Karpas-422 (cell line): ENCODE data around the gene ME3. TPM values are rescaled to one million over a fixed set of nuclear protein-coding genes. Genes with fewer than 3 reads are reported as not detected.

ENCODE experiments used
- DNase-seq: peaks from one replicate; pipeline ENCODE4 v3.0.0-alpha.2; 2015
- H2AFZ ChIP-seq: fragments of 200-600 bp; sonication (generic); 2 replicates; pipeline ENCODE4 v1.6.1; 2014; ENCODE audit warnings: antibody characterized with exemption, low read length, mixed read lengths
- H3K27ac ChIP-seq: fragments of 200-600 bp; sonication (generic); 2 replicates; pipeline ENCODE4 v1.5.1; 2014; ENCODE audit warnings: mild to moderate bottlenecking, low read length, moderate library complexity
- H3K27me3 ChIP-seq: fragments of 200-600 bp; sonication (generic); 2 replicates; pipeline ENCODE4 v1.6.1; 2014; ENCODE audit warnings: low read length, mixed read lengths
- H3K36me3 ChIP-seq: fragments of 200-600 bp; sonication (generic); 2 replicates; pipeline ENCODE4 v1.6.1; 2014; ENCODE audit warnings: low read length, mixed read lengths; ENCODE audit not compliant: insufficient read depth
- H3K4me1 ChIP-seq: fragments of 200-600 bp; sonication (generic); 2 replicates; pipeline ENCODE4 v1.6.1; 2014; ENCODE audit warnings: mild to moderate bottlenecking, low read length, mixed read lengths
- H3K4me2 ChIP-seq: fragments of 200-600 bp; sonication (generic); 2 replicates; pipeline ENCODE4 v1.6.1; 2014; ENCODE audit warnings: low read length, low read depth, mild to moderate bottlenecking; ENCODE audit not compliant: poor library complexity, severe bottlenecking
- H3K4me3 ChIP-seq: fragments of 200-600 bp; sonication (generic); 2 replicates; pipeline ENCODE4 v1.5.1; 2014; ENCODE audit warnings: mild to moderate bottlenecking, antibody characterized with exemption, low read length, mixed read lengths
- H3K79me2 ChIP-seq: fragments of 200-600 bp; sonication (generic); 2 replicates; pipeline ENCODE4 v1.6.1; 2014; ENCODE audit warnings: mild to moderate bottlenecking, low read length, mixed read lengths
- H3K9ac ChIP-seq: fragments of 200-600 bp; sonication (generic); 2 replicates; pipeline ENCODE4 v1.6.0; 2014; ENCODE audit warnings: low read length
- H3K9me2 ChIP-seq: fragments of 200-600 bp; sonication (generic), shearing (Covaris generic); replicated peaks from 2 replicates; pipeline ENCODE4 v1.6.0; 2014; ENCODE audit warnings: mild to moderate bottlenecking, low read length, moderate library complexity; ENCODE audit not compliant: insufficient read depth
- H3K9me3 ChIP-seq: fragments of 300-700, 200-600 bp; sonication (generic); 2 replicates; pipeline ENCODE4 v1.6.1; 2014; ENCODE audit warnings: low read length, mixed read lengths
- H4K20me1 ChIP-seq: fragments of 200-600 bp; sonication (generic); 2 replicates; pipeline ENCODE4 v1.6.1; 2014; ENCODE audit warnings: mild to moderate bottlenecking, antibody characterized with exemption, low read length, low read depth; ENCODE audit not compliant: insufficient read depth
- total RNA-seq: library from RNA; depleted of rRNA; stranded (reverse); fragments of >200 nt; shearing (Covaris generic); gene quantifications from 2 replicates; pipeline ENCODE4 v1.2.3, GENCODE V29; 2014; ENCODE audit warnings: low replicate concordance; rRNA removed

Gene ME3
- total RNA-seq = 1.3 TPM in 1 of 2 replicates, not detected in the other

DNA sequence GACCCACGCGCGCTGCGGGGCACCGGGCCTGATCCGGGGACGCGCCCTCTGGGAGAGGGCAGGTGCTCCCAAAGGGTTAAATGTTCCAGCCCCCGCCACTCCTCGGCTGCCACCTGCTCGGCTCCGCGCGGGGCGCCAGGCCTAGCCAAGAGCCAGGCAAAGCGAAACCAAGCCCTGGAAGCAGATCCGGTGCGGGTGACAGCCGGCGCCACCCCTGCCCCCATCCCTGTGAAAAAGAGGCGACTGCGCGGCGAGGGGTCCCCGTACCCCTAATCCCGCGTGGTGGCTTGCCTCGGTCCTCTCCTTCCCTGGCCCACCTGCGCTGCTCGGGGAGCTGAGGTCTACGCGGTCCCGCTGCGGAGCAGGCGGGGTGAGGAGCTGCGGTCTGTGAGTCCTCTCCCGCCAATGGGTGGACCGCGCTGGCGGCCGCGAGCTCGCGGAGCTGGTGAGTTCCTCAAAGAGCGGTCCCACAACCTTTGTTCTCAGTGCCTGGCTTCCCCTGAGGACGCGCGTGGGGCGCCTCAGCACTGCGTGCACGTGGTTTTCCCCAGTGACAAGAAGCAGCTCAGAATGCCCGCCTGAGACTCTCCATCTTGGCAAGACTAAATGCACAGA is at the start of gene ME3:
Gene ME3 (minus strand): TSS at position 610 of the 615 bp plus-strand sequence.
- no peak within 1 kb of the TSS for H2AFZ ChIP-seq
- H4K20me1 ChIP-seq = no peaks in the 10 kb centered on the region
- H3K4me1 ChIP-seq = peaks cover 12% of the 10 kb centered on the region
- no peak within 1 kb of the TSS for H3K4me2 ChIP-seq
- no peaks in the 10 kb centered on the region for H3K9me3 ChIP-seq
- no peaks in the 10 kb centered on the region for H3K36me3 ChIP-seq
- H3K27ac ChIP-seq = no peak within 1 kb of the TSS
- H3K9ac ChIP-seq = no peak within 1 kb of the TSS
- H3K79me2 ChIP-seq = no peaks in the 10 kb centered on the region
- no peaks in the 10 kb centered on the region for H3K9me2 ChIP-seq
- H3K4me3 ChIP-seq = no peak within 1 kb of the TSS
- H3K27me3 ChIP-seq = no peaks in the 10 kb centered on the region
- DNase-seq = no peak

DNA sequence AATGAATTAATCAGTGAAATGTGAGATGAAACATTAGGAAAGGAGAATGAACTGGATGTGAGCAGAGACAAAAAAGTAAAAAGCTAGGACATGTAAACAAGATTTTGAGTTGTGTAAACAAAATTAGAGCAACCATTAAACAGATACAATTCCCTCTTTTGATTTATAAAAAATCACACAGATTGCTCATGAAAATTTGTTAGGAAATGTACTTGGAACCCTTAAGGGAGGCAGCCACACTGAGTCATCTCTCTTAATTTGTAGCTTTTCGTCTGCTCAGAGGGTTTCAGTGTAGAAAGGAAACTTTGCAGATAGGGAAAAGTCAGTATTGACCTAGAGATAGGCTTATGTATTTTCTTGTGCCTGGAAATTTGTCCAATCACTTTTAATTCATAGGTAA is 49.6 kb upstream of the ME3 start:
- no peaks in the 10 kb centered on the region for H3K79me2 ChIP-seq
- H3K4me2 ChIP-seq = no peak overlapping the region
- H3K27me3 ChIP-seq = peaks cover 2% of the 10 kb centered on the region; the same call in 1 of the 2 replicates
- H4K20me1 ChIP-seq = no peaks in the 10 kb centered on the region
- H3K9ac ChIP-seq = no peak overlapping the region
- H3K4me3 ChIP-seq = no peak overlapping the region
- H3K9me3 ChIP-seq = no peaks in the 10 kb centered on the region
- no peaks in the 10 kb centered on the region for H3K4me1 ChIP-seq
- H3K27ac ChIP-seq = no peak overlapping the region
- no peak overlapping the region for H2AFZ ChIP-seq
- no peaks in the 10 kb centered on the region for H3K36me3 ChIP-seq
- no peaks in the 10 kb centered on the region for H3K9me2 ChIP-seq
- no peak for DNase-seq

DNA sequence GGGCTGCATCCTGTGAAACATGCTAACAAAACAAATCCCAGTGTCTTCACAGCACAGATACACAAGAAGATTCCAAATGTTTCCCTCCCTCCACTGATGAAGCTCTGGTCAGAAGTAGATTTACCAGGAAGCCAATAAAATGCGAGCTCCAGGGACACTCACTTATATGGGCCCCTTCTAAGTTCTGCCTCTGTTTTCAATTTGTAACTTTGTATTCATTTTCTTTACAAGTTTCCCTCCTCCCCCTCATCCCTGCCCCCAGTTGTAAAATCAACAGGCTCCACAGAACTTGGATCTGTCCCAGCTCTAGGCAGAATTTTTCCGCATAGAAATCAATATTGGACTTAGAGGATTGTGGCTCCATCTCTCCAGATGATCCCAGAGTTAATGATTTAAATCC is 48.1 kb upstream of the ME3 start:
- H3K9me3 ChIP-seq = no peaks in the 10 kb centered on the region
- no peaks in the 10 kb centered on the region for H3K36me3 ChIP-seq
- no peaks in the 10 kb centered on the region for H3K79me2 ChIP-seq
- no peak overlapping the region for H2AFZ ChIP-seq
- no peak overlapping the region for H3K9ac ChIP-seq
- H3K27me3 ChIP-seq = peaks cover 2% of the 10 kb centered on the region; the same call in 1 of the 2 replicates
- no peaks in the 10 kb centered on the region for H4K20me1 ChIP-seq
- no peak for DNase-seq
- no peak overlapping the region for H3K4me3 ChIP-seq
- H3K4me2 ChIP-seq = no peak overlapping the region
- H3K27ac ChIP-seq = no peak overlapping the region
- H3K9me2 ChIP-seq = no peaks in the 10 kb centered on the region
- H3K4me1 ChIP-seq = no peaks in the 10 kb centered on the region

- Histone ChIP-seq H3K36me3 (no peaks in the 10 kb centered on the region), H3K9me3 (no peaks in the 10 kb centered on the region), H3K4me2 (no peak overlapping the region), H3K9me2 (no peaks in the 10 kb centered on the region), H3K9ac (no peak overlapping the region), H3K4me3 (no peak overlapping the region), H3K4me1 (no peaks in the 10 kb centered on the region), H2AFZ (no peak overlapping the region), H3K27me3 (peaks cover 2% of the 10 kb centered on the region; the same call in 1 of the 2 replicates), H4K20me1 (no peaks in the 10 kb centered on the region), H3K79me2 (no peaks in the 10 kb centered on the region), H3K27ac (no peak overlapping the region)
- DNase-seq = no peak
Observed at GRCh38 chr11:86719781-86720463, 47.5 kb upstream of the ME3 start.

DNA sequence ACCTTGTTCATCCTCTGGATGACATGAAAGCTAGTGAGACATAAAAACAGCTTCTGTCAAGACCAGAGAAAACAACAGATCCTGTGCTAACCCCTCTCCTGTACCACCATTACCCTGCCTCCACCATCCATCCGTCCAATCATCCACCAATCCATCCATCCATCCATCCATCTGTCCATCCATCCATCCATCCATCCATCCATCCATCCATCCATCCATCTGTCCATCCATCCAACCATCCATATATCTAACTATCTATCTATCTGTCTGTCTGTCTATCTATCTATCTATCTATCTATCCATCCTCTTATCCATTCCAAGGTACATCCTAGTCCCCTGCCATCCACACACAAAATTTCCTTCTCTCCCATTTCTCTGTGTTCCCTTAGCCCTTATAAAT is 46.6 kb upstream of the ME3 start:
- Histone ChIP-seq H3K36me3 (no peaks in the 10 kb centered on the region), H4K20me1 (no peaks in the 10 kb centered on the region), H3K9me2 (no peaks in the 10 kb centered on the region), H2AFZ (no peak overlapping the region), H3K4me2 (no peak overlapping the region), H3K4me1 (no peaks in the 10 kb centered on the region), H3K27me3 (peaks cover 2% of the 10 kb centered on the region; the same call in 1 of the 2 replicates), H3K9ac (no peak overlapping the region), H3K79me2 (no peaks in the 10 kb centered on the region), H3K9me3 (no peaks in the 10 kb centered on the region), H3K27ac (no peak overlapping the region), H3K4me3 (no peak overlapping the region)
- no peak for DNase-seq

GRCh38 chr11:86718521-86718920 is 46.1 kb upstream of the ME3 start:
- Histone ChIP-seq H3K4me2 (no peak overlapping the region), H3K36me3 (no peaks in the 10 kb centered on the region), H3K9me3 (no peaks in the 10 kb centered on the region), H3K4me1 (no peaks in the 10 kb centered on the region), H3K9ac (no peak overlapping the region), H3K27me3 (peaks cover 2% of the 10 kb centered on the region; the same call in 1 of the 2 replicates), H3K9me2 (no peaks in the 10 kb centered on the region), H3K4me3 (no peak overlapping the region), H3K79me2 (no peaks in the 10 kb centered on the region), H2AFZ (no peak overlapping the region), H3K27ac (no peak overlapping the region), H4K20me1 (no peaks in the 10 kb centered on the region)
- no peak for DNase-seq

GRCh38 chr11:86717817-86718501 is 45.5 kb upstream of the ME3 start:
- Histone ChIP-seq H4K20me1 (no peaks in the 10 kb centered on the region), H3K27ac (no peak overlapping the region), H3K27me3 (peaks cover 2% of the 10 kb centered on the region; the same call in 1 of the 2 replicates), H3K9me3 (no peaks in the 10 kb centered on the region), H2AFZ (no peak overlapping the region), H3K4me3 (no peak overlapping the region), H3K9me2 (no peaks in the 10 kb centered on the region), H3K4me1 (no peaks in the 10 kb centered on the region), H3K4me2 (no peak overlapping the region), H3K9ac (no peak overlapping the region), H3K79me2 (no peaks in the 10 kb centered on the region), H3K36me3 (no peaks in the 10 kb centered on the region)
- no peak for DNase-seq

- Histone ChIP-seq H3K9ac (no peak overlapping the region), H3K79me2 (no peaks in the 10 kb centered on the region), H3K27me3 (no peaks in the 10 kb centered on the region), H2AFZ (no peak overlapping the region), H4K20me1 (no peaks in the 10 kb centered on the region), H3K9me2 (no peaks in the 10 kb centered on the region), H3K4me1 (no peaks in the 10 kb centered on the region), H3K9me3 (no peaks in the 10 kb centered on the region), H3K27ac (no peak overlapping the region), H3K36me3 (no peaks in the 10 kb centered on the region), H3K4me3 (no peak overlapping the region), H3K4me2 (no peak overlapping the region)
- DNase-seq = no peak
Observed at GRCh38 chr11:86715611-86716010, 43.2 kb upstream of the ME3 start.
